Activated CD8-positive, alpha-beta T cell treated with anti-CD3 and anti-CD28 coated beads for 36 hours (primary cell): ENCODE data around the gene KRTAP2-4. TPM values are rescaled to one million over a fixed set of nuclear protein-coding genes. Genes with fewer than 3 reads are reported as not detected.
"Not testable (repeated sequence)": the region's sequence is repeated elsewhere in the genome, so short reads cannot be mapped to it uniquely, and the experiment has no call there.

Experiments
- ATAC-seq: fragments of 200-7000 bp; cut with Tn5 transposase; one replicate; pipeline ENCODE4 v1.10.0; 2021; ENCODE audit warnings: mild to moderate bottlenecking, moderate library complexity
- CTCF ChIA-PET: fragments of 350-600 bp; sonication (Branson Sonifier 250); formaldehyde crosslinking; loops from one replicate; lab custom pipeline; 2021; ENCODE audit warnings: antibody characterized with exemption; lab: Charles Lee
- POLR2A ChIA-PET: fragments of 350-600 bp; sonication (Branson Sonifier 250); formaldehyde crosslinking; loops from one replicate; lab custom pipeline; 2021; ENCODE audit warnings: antibody characterized with exemption; lab: Charles Lee
- DNase-seq: peaks from one replicate; pipeline ENCODE4 v3.0.0-alpha.2; 2020
- H3K27ac Mint-ChIP-seq: one replicate; pipeline ENCODE4 v1.8.0; 2021; ENCODE audit warnings: mild to moderate bottlenecking, mixed read lengths
- H3K27me3 Mint-ChIP-seq: one replicate; pipeline ENCODE4 v1.8.0; 2021; ENCODE audit warnings: mixed read lengths
- H3K36me3 Mint-ChIP-seq: one replicate; pipeline ENCODE4 v1.8.0; 2021; ENCODE audit warnings: low read depth, mixed read lengths
- H3K4me1 Mint-ChIP-seq: one replicate; pipeline ENCODE4 v1.8.0; 2021; ENCODE audit warnings: low read depth, mixed read lengths
- H3K4me3 Mint-ChIP-seq: one replicate; pipeline ENCODE4 v1.8.0; 2021; ENCODE audit warnings: mild to moderate bottlenecking, moderate library complexity, mixed read lengths
- H3K9me3 Mint-ChIP-seq: one replicate; pipeline ENCODE4 v1.8.0; 2021; ENCODE audit warnings: mixed read lengths
- intact Hi-C: fragments of 100-400 bp; cut with micrococcal nuclease; formaldehyde crosslinking; loops from one replicate; pipeline ENCODE4 v1.10.0; 2022
- total RNA-seq, 2 experiments: library from RNA; stranded (reverse); gene quantifications; one replicate each; pipeline ENCODE4 v1.2.3, GENCODE V29; 2021
- TF ChIP-seq, protein P1 (sequence below): fragments of 200-600 bp; IDR thresholded peaks from one replicate; pipeline ENCODE4 v1.8.0; 2022; ENCODE audit warnings: antibody characterized with exemption, mild to moderate bottlenecking

KRTAP2-4 gene
- total RNA-seq, 2 experiments from 2014 or later, result not detected

DNA sequence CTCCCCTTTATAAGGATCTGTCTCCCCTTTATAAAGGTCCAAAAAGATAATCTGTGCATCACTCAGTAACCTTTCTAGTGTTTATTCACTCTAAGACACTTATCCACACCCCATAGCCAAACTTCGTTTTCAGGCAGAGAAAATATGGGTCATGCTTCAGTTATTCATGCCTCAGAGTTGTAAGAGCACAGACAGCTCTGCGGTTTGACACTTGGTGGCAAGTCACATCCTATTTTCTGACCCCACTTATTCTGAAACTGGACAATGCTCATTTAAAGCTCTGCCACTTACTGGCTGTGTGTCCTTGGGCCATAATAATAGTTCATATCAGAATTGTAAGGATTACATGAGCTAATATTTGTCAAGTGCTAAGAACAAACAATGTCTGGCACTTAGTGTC, 16.6 kb downstream of the KRTAP2-4 start:
- Mint-ChIP-seq H3K27me3 (peaks cover 16% of the 10 kb centered on the region), H3K4me3 (no peak overlapping the region), H3K9me3 (no peaks in the 10 kb centered on the region), H3K4me1 (peaks cover 2% of the 10 kb centered on the region), H3K36me3 (no peaks in the 10 kb centered on the region), H3K27ac (no peak overlapping the region)
- TF ChIP-seq, protein P1, sequence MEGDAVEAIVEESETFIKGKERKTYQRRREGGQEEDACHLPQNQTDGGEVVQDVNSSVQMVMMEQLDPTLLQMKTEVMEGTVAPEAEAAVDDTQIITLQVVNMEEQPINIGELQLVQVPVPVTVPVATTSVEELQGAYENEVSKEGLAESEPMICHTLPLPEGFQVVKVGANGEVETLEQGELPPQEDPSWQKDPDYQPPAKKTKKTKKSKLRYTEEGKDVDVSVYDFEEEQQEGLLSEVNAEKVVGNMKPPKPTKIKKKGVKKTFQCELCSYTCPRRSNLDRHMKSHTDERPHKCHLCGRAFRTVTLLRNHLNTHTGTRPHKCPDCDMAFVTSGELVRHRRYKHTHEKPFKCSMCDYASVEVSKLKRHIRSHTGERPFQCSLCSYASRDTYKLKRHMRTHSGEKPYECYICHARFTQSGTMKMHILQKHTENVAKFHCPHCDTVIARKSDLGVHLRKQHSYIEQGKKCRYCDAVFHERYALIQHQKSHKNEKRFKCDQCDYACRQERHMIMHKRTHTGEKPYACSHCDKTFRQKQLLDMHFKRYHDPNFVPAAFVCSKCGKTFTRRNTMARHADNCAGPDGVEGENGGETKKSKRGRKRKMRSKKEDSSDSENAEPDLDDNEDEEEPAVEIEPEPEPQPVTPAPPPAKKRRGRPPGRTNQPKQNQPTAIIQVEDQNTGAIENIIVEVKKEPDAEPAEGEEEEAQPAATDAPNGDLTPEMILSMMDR, result no peak
- ChIA-PET POLR2A (no interaction called here), CTCF (no interaction called here)
- intact Hi-C loops, result no loop called here
- ATAC-seq (no peak), DNase-seq (no peak)

DNA sequence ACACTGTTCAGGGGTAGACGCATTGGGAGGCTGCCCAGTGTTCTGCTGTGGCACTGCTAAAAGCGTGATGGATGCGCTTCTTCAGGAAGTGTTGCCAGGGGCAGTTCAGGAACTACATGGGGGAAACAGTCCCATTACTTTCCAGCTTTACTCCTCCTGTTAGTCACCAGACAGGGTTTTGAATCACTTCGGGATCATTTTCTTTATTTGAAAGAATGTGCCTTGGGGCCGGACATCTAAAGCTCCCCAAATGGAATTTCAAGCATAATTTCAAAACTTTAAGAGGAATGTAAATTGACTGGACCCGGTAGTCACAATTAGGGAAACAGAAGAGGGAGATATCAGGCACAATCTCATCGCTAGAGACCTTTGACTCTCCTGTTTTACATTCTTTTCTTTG, 17.2 kb downstream of the KRTAP2-4 start:
- H3K9me3 Mint-ChIP-seq, result peaks cover 3% of the 10 kb centered on the region
- no peak overlapping the region for H3K27ac Mint-ChIP-seq
- no peak overlapping the region for H3K4me3 Mint-ChIP-seq
- peaks cover 13% of the 10 kb centered on the region for H3K27me3 Mint-ChIP-seq
- CTCF ChIA-PET, result no interaction called here
- peaks cover 3% of the 10 kb centered on the region for H3K4me1 Mint-ChIP-seq
- intact Hi-C loops, result no loop called here
- H3K36me3 Mint-ChIP-seq, result no peaks in the 10 kb centered on the region
- TF ChIP-seq, protein P1, result no peak
- no peak for DNase-seq
- POLR2A ChIA-PET, result no interaction called here
- no peak for ATAC-seq

GRCh38 chr17:41046735-41047465, 18.8 kb downstream of the KRTAP2-4 start, which contains the start of gene KRTAP2-1:
KRTAP2-1 (minus strand) TSS chr17:41047316; CDS start chr17:41047267, 49 bp downstream.
- H3K36me3 Mint-ChIP-seq, H3K4me3 Mint-ChIP-seq, POLR2A ChIA-PET, CTCF ChIA-PET, H3K9me3 Mint-ChIP-seq, H3K27ac Mint-ChIP-seq, H3K4me1 Mint-ChIP-seq, DNase-seq, intact Hi-C loops, ATAC-seq: not testable (repeated sequence)
- H3K27me3 Mint-ChIP-seq, result peaks cover 13% of the 10 kb centered on the region

GRCh38 chr17:41042953-41043352, 22.7 kb downstream of the KRTAP2-4 start:
- TF ChIP-seq, protein P1, result no peak
- no peak for ATAC-seq
- peaks cover 3% of the 10 kb centered on the region for H3K4me1 Mint-ChIP-seq
- H3K27ac Mint-ChIP-seq, result no peak overlapping the region
- H3K27me3 Mint-ChIP-seq, result peaks cover 13% of the 10 kb centered on the region
- CTCF ChIA-PET, result no interaction called here
- no peak overlapping the region for H3K4me3 Mint-ChIP-seq
- POLR2A ChIA-PET, result no interaction called here
- intact Hi-C loops, result no loop called here
- H3K9me3 Mint-ChIP-seq, result peaks cover 6% of the 10 kb centered on the region
- no peak for DNase-seq
- H3K36me3 Mint-ChIP-seq, result no peaks in the 10 kb centered on the region

DNA sequence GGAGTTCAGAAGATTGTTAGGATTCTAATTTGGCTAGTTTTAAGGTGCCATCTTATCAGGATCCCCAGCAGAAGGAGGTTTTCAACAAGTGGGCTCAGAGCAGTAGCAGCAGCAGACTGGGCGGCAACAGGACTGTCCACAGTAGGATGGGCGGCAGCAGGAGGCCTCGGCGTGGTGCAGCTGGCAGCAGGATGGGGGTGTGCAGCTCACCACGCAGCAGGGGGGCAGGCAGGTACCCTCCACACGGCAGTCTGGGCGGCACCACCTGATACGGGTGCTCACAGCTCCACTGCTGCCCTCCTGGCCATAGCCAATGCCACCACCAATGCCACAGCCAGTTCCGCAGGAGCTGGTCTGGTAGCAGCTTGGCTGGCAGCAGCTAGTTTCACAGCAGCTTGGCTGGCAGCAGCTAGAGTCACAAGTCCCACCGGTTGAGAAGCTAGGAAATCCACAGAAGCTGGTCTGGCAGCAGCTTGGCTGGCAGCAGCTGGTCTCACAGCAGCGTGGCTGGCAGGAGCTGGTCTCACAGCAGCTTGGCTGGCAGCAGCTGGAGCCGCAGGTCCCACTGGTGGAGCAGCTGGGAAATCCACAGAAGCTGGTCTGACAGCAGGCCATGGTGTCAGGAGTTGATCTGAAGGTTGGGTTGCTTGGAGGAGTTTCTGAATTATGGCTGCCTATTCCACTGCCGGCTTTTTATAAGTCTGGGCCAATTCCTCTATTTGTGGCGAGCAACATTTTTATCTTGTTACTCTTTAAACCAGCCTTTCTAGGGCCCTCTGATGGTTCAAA, 24.7 kb downstream of the KRTAP2-4 start, which contains the start of gene KRTAP1-1:
Gene KRTAP1-1 (minus strand): TSS at position 668 of the 789 bp plus-strand sequence. CDS start 53 bp downstream, at position 615.
- H3K4me1 Mint-ChIP-seq, H3K4me3 Mint-ChIP-seq, H3K36me3 Mint-ChIP-seq, DNase-seq, CTCF ChIA-PET, H3K9me3 Mint-ChIP-seq, H3K27ac Mint-ChIP-seq, POLR2A ChIA-PET, H3K27me3 Mint-ChIP-seq, ATAC-seq, intact Hi-C loops: not testable (repeated sequence)
